ENCODE measurements around the gene CELF4.
"Not testable (repeated sequence)": the region's sequence is repeated elsewhere in the genome, so short reads cannot be mapped to it uniquely, and the experiment has no call there.

Gene CELF4

GRCh38 chr18:37476182-37476581 is 89.4 kb downstream of the CELF4 start:
- in situ Hi-C loops (cut with MboI; ENCODE audit: low sequenced_read_pairs), result no loop called here

GRCh38 chr18:37473195-37473840 is 92.3 kb downstream of the CELF4 start:
- in situ Hi-C loops (cut with MboI; ENCODE audit: low sequenced_read_pairs), result no loop called here

DNA sequence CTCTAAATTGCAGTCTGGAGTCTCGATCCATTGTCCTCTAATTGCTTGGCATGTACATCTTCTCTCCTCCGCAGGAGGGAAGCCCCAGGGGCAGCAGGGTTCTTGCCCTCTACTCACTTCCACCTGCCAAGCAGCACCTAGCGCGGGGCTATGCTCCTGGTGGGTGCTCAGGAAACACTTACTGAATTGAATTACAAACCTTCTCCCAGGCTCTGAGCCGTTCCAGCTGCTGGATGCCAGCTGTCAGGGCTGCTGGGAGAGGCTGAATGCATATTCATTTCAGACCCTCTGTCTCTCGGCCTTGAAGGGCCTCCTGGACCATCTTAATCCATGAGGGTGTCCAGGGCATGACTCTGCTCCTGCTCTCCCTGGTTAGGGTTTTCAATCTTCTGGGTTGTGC is 94.0 kb downstream of the CELF4 start:
- in situ Hi-C loops (cut with MboI; ENCODE audit: low sequenced_read_pairs), result no loop called here

DNA sequence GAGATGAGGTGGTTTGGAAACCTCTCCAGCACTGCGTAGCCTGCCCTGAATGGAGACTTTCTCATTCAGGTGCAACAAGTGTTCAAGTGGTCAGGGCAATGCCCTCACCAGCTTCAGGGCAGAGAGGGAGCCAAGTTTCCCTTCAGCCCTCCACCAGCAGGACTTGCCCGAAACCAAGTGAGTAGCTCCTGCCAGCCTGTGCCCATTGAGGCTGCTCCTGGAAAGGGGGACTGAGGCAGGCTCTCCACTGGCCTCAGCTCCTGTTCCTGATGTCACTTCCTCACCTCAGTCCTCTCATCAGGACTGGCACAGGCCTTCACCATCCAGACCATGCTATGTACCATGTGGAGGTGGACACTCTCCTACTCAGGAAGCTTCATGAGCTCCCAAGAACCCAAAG is 94.6 kb downstream of the CELF4 start:
- in situ Hi-C loops (cut with MboI; ENCODE audit: low sequenced_read_pairs), result no loop called here

GRCh38 chr18:37467002-37467662 is 98.5 kb downstream of the CELF4 start:
- in situ Hi-C loops (cut with MboI; ENCODE audit: low sequenced_read_pairs), result no loop called here

DNA sequence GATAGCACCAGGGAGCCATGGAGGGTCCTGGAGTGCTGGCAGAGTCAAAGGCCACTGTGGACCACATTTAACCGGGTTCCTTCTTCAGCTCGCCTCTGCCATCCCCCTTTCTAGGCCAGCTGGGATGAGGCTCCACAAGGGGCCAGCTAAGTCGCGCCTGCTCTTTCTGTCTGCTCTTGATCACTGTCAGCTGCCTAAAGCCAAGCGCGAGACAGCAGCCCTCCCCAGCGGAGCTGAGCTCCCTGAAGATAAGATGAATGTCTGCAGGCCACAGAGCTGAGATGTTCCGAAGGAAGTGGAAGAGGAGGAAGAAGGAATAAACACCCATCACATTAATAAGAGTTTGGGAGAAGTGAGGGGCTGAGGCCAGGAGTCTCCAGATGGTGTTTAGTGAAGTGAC is 99.6 kb downstream of the CELF4 start:
- in situ Hi-C loops (cut with MboI; ENCODE audit: low sequenced_read_pairs), result no loop called here

DNA sequence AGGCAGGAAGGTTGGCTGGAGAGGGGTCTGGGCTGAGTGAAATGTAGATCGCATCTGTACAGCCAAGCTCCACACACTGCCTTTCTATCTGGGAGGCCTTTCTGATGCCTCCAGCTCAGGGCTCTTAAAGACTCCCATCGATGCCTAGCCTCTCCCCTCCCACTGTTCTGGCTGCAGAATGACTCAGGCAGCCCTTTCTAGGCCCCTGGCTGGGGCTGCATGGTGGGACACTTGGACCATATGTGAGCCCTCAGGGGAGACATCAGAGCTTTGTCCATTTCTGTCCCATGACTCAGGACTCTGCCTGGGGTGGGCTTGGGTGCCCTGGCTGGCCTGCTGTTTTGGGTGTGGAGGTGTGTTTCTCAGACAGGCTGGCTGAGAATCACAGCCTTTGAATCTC is 101.3 kb downstream of the CELF4 start:
- in situ Hi-C loops (cut with MboI; ENCODE audit: low sequenced_read_pairs), result no loop called here

- in situ Hi-C loops (cut with MboI; ENCODE audit: low sequenced_read_pairs), result not testable (repeated sequence)
Observed at GRCh38 chr18:37461329-37461728, 104.3 kb downstream of the CELF4 start.

- in situ Hi-C loops (cut with MboI; ENCODE audit: low sequenced_read_pairs), result no loop called here
Observed at GRCh38 chr18:37460604-37461003, 105.0 kb downstream of the CELF4 start.

- in situ Hi-C loops (cut with MboI; ENCODE audit: low sequenced_read_pairs), result no loop called here
Observed at GRCh38 chr18:37458697-37459096, 106.9 kb downstream of the CELF4 start.

GRCh38 chr18:37457753-37458152 is 107.8 kb downstream of the CELF4 start:
- in situ Hi-C loops (cut with MboI; ENCODE audit: low sequenced_read_pairs), result no loop called here

DNA sequence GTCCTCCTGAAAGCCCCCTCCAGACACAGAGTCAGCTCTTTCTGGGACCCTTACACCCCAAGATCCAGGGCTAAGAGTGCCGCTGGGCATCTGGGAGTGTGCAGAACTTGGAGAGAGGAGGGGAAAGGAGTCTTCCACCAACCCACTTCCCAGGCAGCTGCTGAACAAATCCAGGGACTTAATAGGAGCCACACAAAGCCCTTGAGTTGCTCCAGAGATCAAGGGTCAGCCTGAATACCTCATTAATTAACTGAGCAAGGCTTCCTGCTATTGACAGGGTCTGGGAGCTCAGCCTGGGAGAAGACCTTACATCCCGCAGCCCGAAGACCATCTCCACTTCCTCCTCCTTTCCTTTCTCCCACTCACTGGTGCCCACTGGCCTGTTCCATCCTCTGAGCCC is 108.3 kb downstream of the CELF4 start:
- in situ Hi-C loops (cut with MboI; ENCODE audit: low sequenced_read_pairs), result no loop called here

GRCh38 chr18:37456873-37457272 is 108.7 kb downstream of the CELF4 start:
- in situ Hi-C loops (cut with MboI; ENCODE audit: low sequenced_read_pairs), result no loop called here

DNA sequence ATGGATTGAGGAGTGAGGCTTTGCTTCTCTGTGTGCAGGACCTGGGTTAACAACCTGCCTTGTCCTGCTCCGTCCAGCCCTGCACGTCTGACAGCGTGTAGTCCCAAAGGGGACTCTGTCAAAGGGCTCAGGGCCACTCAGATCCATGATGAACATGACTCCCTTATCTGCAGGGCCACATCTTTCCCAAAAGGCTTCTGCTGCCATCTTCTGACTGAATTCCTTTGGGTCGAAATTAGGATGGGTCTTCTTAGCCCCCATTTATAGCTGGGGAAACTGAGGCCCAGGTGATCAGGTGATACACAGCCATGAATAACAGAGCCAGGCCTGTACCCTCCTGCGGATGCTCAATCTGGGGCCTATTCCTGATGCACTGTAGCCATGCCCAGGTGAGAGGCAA is 109.2 kb downstream of the CELF4 start:
- in situ Hi-C loops (cut with MboI; ENCODE audit: low sequenced_read_pairs), result no loop called here

GRCh38 chr18:37453752-37454151 is 111.8 kb downstream of the CELF4 start:
- in situ Hi-C loops (cut with MboI; ENCODE audit: low sequenced_read_pairs), result no loop called here

- in situ Hi-C loops (cut with MboI; ENCODE audit: low sequenced_read_pairs), result no loop called here
Observed at GRCh38 chr18:37452682-37453385, 112.8 kb downstream of the CELF4 start.

DNA sequence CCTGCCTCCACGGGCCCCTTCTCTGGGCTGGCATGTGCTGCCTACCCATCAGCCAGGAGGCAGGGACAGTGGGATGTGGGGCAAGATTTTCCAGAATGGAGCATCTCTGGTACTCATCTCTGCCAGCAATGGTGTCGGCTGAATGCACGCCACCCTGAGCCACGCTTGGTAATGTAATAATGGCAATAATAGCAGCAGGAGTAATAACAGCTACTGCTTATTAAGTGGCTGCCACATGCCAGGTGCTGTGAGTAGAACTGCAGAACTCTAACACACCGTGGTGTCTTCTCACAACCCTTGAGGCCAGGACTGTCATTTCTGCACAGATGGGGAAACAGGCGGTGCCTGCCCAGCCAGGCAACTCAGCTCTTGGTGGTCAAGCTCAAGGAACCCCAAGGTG is 113.6 kb downstream of the CELF4 start:
- in situ Hi-C loops (cut with MboI; ENCODE audit: low sequenced_read_pairs), result no loop called here

DNA sequence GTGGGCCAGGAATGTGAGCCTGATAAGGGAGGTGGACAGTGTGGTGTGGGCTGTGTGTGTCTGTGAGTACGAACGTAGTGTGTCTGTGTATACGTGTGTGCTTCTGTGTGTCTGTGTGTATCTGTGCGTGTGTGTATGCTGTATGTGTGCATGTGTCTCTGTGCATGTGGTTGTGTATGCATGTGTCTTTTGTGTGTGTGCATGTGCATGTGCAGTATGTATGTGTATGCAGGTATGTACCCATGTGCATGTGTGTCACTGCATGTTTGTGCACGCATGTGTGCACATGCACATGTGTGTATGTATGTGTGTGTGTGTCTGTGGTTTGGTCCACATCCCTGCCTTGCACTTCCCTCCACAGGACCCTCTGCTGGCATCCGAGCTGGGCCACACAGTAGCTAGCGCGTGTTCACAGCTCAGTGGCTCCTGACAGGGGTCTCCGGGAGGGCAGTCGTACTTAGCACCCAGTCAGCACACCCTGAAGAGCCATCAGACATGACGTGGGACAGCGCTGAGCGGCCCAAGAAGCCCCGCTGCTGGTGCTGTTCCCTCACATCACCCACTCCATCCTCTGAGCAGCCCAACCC is 114.3 kb downstream of the CELF4 start:
- in situ Hi-C loops (cut with MboI; ENCODE audit: low sequenced_read_pairs), result no loop called here

DNA sequence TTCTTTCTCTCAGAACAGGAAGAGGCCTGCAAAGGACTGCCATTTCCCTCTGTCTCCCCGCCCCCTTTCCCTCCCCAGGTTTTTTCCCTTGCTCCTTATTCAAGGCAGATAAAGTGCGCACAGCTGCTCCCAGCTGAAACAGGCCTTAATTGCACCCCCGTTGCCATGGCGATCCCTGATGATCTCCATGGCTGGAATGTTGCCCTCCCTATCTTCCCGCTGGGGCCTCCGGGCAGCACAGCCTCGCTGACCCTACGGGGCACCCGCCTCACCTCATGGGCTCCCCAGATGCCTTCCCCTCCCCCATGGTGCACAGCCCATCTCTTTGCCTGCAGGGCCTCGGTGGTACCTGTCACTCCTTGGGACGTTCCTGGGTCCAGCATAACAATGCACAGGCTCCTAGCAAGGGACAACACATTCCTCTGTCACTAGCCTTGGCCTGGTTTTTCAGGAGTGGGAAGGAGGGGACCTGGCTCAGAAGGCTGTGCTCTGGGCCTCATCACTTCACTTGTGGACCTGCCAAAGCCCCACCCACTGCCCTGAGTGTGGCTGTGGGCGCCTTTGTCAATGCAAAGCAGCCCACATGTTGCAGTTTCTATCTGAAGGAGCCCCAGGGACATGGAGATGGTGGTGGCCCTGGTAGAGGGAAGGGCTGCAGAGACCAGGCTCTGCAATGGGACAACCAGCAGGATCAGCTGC is 115.0 kb downstream of the CELF4 start:
- in situ Hi-C loops (cut with MboI; ENCODE audit: low sequenced_read_pairs), result no loop called here

DNA sequence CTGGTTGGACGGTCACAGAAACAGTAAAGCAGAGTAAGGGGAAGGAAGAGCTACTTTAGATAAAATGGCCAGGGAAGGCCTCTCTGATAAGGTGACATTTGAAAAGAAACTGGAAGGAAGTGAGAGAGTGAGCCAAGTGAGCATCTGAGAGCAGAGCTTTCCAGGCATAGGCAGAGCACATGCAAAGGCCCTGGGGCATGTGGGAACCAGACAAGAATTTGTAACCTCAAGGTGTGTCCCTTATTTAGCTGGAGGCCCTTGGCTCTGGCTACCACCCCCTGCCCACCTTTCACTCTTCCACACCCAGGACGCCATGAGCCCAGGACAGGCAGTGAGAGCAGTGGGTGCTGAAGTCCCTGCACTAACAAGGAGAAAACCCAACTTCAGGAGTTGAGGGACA is 116.0 kb downstream of the CELF4 start:
- in situ Hi-C loops (cut with MboI; ENCODE audit: low sequenced_read_pairs), result no loop called here

GRCh38 chr18:37448946-37449345 is 116.7 kb downstream of the CELF4 start:
- in situ Hi-C loops (cut with MboI; ENCODE audit: low sequenced_read_pairs), result no loop called here

Measured in HL-60/S4 (cell line).